ENCODE results near the gene HSD17B8.

GRCh38 chr6:33166363-33166762 is 38.1 kb upstream of the HSD17B8 start:
- TF ChIP-seq CTCF (IDR thresholded peaks at IDR 0.05; ENCODE audit: low read depth, low read length) (no peak), EZH2phosphoT487 (IDR thresholded peaks at IDR 0.05; ENCODE audit: low read depth) (no peak)
